Jurkat, Clone E6-1 (cell line): ENCODE measurements around the gene IL24.

Experiments
- DNase-seq: peaks from one replicate; pipeline ENCODE4 v3.0.0-alpha.2; 2011; ENCODE audit warnings: low read depth, low spot score
- H3K4me3 ChIP-seq: 2 replicates; pipeline ENCODE4 v1.5.1; 2011; ENCODE audit warnings: mild to moderate bottlenecking, low read length, control low read depth, moderate library complexity

The IL24 gene

DNA sequence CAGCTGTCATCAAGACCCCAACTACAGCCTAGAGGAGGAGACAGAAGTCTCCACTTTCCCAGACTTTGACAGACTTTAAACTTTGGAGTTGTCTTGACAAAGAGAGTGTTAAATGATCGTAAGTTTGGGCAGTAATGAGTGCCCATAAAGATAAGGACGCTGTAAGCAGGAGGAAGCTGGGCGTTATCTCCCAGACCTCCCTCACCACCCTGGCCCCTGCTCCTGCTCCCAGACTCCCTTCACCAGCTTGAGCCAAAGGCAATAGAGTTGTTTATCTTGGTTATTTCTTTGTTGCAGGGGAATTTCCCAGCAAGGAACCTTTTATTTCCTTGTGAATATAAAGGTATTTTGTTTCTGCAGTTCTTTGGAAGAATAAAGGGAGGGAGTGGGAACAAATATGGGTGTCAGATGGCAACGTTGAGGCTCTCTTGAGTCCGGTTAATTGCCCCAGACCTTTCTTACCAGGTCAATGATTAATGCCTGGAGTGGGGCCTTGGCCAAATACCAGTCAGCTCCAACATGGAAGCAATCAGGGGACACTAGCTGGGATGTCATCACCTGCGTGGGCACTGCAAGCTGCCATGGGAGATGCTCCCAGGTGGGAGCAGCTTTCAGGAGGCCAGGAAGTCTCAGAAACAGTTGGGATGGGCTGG is 44.6 kb downstream of the IL24 start:
- no peak for DNase-seq
- H3K4me3 ChIP-seq = no peak overlapping the region

- no peak overlapping the region for H3K4me3 ChIP-seq
- no peak for DNase-seq
These were observed 47.5 kb downstream of the IL24 start for GRCh38 chr1:206944703-206945102.

GRCh38 chr1:206945779-206946178 is 48.5 kb downstream of the IL24 start:
- H3K4me3 ChIP-seq = no peak overlapping the region

GRCh38 chr1:206946261-206946660 is 49.0 kb downstream of the IL24 start, which contains the start of gene PIGR:
TSS of gene PIGR (minus strand) at chr1:206946466. CDS start at chr1:206940531, 5,935 bp downstream.
- DNase-seq = no peak
- H3K4me3 ChIP-seq = no peak within 1 kb of the TSS

More at GRCh38 chr1:206945779-206946178, 48.5 kb downstream of the IL24 start:
- no peak for DNase-seq

GRCh38 chr1:206947255-206947654 is 50.0 kb downstream of the IL24 start:
- no peak for DNase-seq

DNA sequence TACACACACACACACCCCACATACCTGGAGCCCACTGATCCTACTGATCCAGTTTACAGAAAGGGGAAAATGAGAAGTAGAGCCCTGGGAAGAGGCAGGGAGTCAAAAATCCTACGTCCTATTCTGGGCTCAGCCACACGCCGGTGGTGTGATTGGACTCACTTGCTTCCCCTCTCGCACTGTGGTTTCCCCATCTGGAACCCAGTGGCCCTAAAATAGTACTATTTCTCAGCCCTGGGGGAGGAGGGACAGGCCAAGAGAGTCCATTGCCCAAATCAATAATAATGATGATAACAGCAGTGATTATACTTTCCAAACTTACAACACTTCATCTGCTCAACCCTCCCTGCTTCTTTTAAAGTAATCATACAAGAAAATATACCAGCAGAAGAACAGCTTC is 52.0 kb downstream of the IL24 start:
- DNase-seq = no peak
- H3K4me3 ChIP-seq = no peak overlapping the region

More at GRCh38 chr1:206947255-206947654, 50.0 kb downstream of the IL24 start:
- no peak overlapping the region for H3K4me3 ChIP-seq

DNA sequence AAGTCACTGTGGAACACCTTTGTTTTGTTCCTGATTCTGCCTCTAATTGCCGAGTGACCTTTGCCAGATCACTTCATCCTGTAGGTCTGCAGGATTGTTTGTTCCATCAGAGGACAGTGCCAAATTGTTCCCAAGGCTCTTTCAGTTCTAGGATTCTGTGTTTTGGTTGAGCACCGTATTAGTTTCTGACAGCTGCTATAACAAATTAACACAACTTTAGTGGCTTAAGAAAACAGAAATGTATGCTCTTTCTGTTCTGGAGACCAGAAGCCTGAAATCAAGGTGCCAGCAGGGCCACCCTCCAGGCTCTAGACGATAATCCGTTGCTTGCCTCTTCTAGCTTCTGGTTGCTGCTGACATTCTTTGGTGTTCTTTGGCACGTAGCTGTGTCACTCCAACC is 52.4 kb downstream of the IL24 start:
- no peak for DNase-seq
- H3K4me3 ChIP-seq = no peak overlapping the region

GRCh38 chr1:206951318-206952100 is 54.3 kb downstream of the IL24 start:
- H3K4me3 ChIP-seq = no peak overlapping the region

DNA sequence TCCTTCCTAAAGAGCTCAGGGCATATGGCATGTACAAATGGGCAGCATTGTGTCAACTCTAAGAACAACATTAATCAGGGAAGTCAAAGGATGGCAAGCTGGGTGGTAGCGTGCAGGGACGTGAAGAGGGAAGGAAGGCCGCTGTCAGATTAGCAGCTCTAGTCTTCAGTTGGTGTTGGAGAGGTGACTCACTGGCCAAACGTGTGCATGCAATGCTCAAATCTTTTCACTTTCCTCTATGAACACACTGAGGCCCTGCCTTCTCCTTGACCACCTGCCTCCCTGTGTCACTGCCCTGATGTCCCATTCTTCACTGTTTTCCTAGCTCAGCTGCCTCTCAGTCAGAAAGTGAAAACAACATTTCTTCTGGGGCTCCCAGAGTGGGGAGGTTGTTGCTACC is 54.9 kb downstream of the IL24 start:
- no peak overlapping the region for H3K4me3 ChIP-seq
- DNase-seq = no peak

More at GRCh38 chr1:206951318-206952100, 54.3 kb downstream of the IL24 start:
- DNase-seq = no peak

GRCh38 chr1:206953126-206953525 is 55.9 kb downstream of the IL24 start:
- H3K4me3 ChIP-seq = no peak overlapping the region
- DNase-seq = no peak

- no peak for DNase-seq
These were observed 56.4 kb downstream of the IL24 start for GRCh38 chr1:206953626-206954025.

More at GRCh38 chr1:206953626-206954025, 56.4 kb downstream of the IL24 start:
- H3K4me3 ChIP-seq = no peak overlapping the region
